Tibial nerve (tissue), 4 donors: ENCODE measurements around the gene MICAL2. TPM values are rescaled to one million over a fixed set of nuclear protein-coding genes. Genes with fewer than 3 reads are reported as not detected.
A peak's percentile ranks its signal among the peaks of the same experiment; 100 is the strongest.

Experiments
- DNase-seq, 2 donors: peaks; one replicate each; pipeline ENCODE4 v3.0.0-alpha.2; 2019; ENCODE audit warnings: low spot score in 2 of 2
- H3K27ac ChIP-seq, 4 donors: fragments of 200-600 bp; sonication (generic) in 3 of 4; one replicate each; pipeline ENCODE4 v1.5.1; 2017 to 2019; ENCODE audit warnings: mild to moderate bottlenecking in 1 of 4
- H3K27me3 ChIP-seq, 2 donors: fragments of 200-600 bp; sonication (generic) in 1 of 2; one replicate each; pipeline versions ENCODE4 v1.5.1 to v1.6.0; 2017 to 2019
- H3K36me3 ChIP-seq, 3 donors: fragments of 200-600 bp; sonication (generic); one replicate each; pipeline ENCODE4 v1.5.1; 2018 to 2019
- H3K4me1 ChIP-seq, 4 donors: fragments of 200-600 bp; sonication (generic) in 3 of 4; one replicate each; pipeline ENCODE4 v1.5.1; 2017 to 2019
- H3K4me3 ChIP-seq, 4 donors: fragments of 200-600 bp; sonication (generic) in 3 of 4; one replicate each; pipeline ENCODE4 v1.5.1; 2017 to 2019; ENCODE audit warnings: mild to moderate bottlenecking in 1 of 4, moderate library complexity in 1 of 4
- H3K9me3 ChIP-seq, 4 donors: fragments of 200-600 bp; sonication (generic) in 3 of 4; one replicate each; pipeline ENCODE4 v1.5.1; 2017 to 2019
- EP300 ChIP-seq, 2 donors: sonication (generic); formaldehyde crosslinking; IDR thresholded peaks; one replicate each; pipeline ENCODE4 v1.6.1; 2017; ENCODE audit warnings: antibody characterized with exemption in 2 of 2, mild to moderate bottlenecking in 1 of 2
- POLR2A ChIP-seq, 2 donors: fragments of 450-650 bp; IDR thresholded peaks; one replicate each; pipeline ENCODE4 v1.6.1; 2017; ENCODE audit warnings: antibody characterized with exemption in 2 of 2, mild to moderate bottlenecking in 2 of 2, moderate library complexity in 2 of 2
- WGBS, 2 donors: methylation state at CpG; one replicate each; pipeline ENCODE4 v1.1.5; 2018; 5-methylcytosine and 5-hydroxymethylcytosine counted together
- total RNA-seq, 4 donors: library from RNA; depleted of rRNA; stranded (reverse); fragments of >200 nt; gene quantifications; one replicate each; pipeline ENCODE4 v1.1.0, GENCODE V29; 2016
- TF ChIP-seq, protein P1 (sequence below), 5 experiments: fragments of 200-600 bp in 3 of 5; fragments of 450-650 bp in 2 of 5; sonication (generic) in 3 of 5; IDR thresholded peaks; one replicate each; pipeline ENCODE4 v1.5.1; 2016 to 2019; ENCODE audit warnings: antibody characterized with exemption in 5 of 5, mild to moderate bottlenecking in 3 of 5, moderate library complexity in 2 of 5

MICAL2 gene
- total RNA-seq, 4 donors from 2014 or later = 87.0 to 136 (median 101) TPM

DNA sequence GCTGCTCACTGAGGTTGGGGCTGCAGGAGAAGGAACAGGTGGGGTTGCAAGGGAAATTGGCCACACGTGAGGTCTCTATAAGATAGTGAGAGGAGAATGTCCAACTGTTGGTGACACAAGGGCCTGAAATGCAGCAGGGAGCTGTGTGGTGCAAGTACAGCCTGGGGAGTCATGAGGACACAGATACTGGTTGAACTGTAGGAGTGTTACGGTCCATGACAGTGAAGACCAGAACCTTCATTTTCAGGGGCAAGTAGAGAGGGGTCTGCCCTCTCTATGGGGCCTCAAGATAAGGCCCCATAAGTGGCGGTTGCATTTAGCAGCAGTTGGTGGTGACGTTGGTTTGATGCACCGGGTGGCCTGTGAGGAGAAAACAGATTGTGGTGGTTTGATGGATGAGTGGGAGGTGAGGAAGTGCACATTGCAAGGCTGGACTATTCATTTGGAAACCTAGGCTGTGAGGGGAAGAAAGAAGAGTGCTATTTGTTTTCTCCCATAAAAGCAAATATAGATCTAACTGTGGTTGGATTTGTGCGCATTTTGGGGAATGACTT, 39.4 kb downstream of the MICAL2 start:
- 88 to 89% methylated on average over 6 of the region's 6 CpGs for WGBS, 2 donors
- Histone ChIP-seq H3K36me3 (peaks cover 0 to 10% (median 0%) of the 10 kb centered on the region in 3 donors), H3K27me3 (no peaks in the 10 kb centered on the region), H3K9me3 (no peaks in the 10 kb centered on the region), H3K4me3 (no peak overlapping the region), H3K27ac (no peak overlapping the region), H3K4me1 (peaks cover 0 to 14% (median 4%) of the 10 kb centered on the region in 4 donors)
- TF ChIP-seq POLR2A (IDR thresholded peaks at IDR 0.05) (no peak), EP300 (IDR thresholded peaks at IDR 0.05) (no peak)
- TF ChIP-seq, protein P1, sequence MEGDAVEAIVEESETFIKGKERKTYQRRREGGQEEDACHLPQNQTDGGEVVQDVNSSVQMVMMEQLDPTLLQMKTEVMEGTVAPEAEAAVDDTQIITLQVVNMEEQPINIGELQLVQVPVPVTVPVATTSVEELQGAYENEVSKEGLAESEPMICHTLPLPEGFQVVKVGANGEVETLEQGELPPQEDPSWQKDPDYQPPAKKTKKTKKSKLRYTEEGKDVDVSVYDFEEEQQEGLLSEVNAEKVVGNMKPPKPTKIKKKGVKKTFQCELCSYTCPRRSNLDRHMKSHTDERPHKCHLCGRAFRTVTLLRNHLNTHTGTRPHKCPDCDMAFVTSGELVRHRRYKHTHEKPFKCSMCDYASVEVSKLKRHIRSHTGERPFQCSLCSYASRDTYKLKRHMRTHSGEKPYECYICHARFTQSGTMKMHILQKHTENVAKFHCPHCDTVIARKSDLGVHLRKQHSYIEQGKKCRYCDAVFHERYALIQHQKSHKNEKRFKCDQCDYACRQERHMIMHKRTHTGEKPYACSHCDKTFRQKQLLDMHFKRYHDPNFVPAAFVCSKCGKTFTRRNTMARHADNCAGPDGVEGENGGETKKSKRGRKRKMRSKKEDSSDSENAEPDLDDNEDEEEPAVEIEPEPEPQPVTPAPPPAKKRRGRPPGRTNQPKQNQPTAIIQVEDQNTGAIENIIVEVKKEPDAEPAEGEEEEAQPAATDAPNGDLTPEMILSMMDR (IDR thresholded peaks at IDR 0.05) = no peak
- no peak for DNase-seq

DNA sequence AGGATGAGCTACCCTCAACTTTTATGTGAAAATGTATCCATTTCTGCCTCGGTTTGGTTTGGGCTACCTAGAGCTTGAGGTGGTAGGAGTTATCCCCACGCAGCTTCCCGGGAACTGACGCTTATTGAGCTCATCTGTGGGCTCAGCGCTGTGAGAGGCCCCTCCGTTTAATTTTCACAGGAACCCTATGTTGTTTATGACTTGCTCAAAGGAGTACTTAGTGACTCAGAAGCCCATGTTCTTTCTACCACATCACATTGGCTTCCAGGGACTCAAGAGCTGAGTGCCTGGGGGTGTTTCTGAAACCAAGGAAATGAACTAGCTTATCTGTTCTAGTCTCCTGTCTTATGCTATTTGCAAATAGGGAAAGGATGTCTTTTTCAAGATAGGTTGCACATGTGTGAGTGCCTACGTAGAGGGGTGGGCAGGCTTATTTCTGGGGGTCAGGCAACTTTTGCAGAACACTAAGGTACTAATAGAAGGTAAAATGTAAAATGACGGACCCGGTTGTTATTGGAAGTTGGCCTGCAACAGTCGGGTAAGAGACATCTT, 40.5 kb downstream of the MICAL2 start:
- H3K4me3 ChIP-seq = no peak overlapping the region
- no peak overlapping the region for H3K27ac ChIP-seq
- peaks cover 0 to 10% (median 0%) of the 10 kb centered on the region in 3 donors for H3K36me3 ChIP-seq
- H3K9me3 ChIP-seq = no peaks in the 10 kb centered on the region
- H3K4me1 ChIP-seq = peaks cover 0 to 14% (median 2%) of the 10 kb centered on the region in 4 donors
- no peak for TF ChIP-seq EP300 (IDR thresholded peaks at IDR 0.05)
- TF ChIP-seq, protein P1 (IDR thresholded peaks at IDR 0.05) = no peak
- no peak for TF ChIP-seq POLR2A (IDR thresholded peaks at IDR 0.05)
- H3K27me3 ChIP-seq = no peaks in the 10 kb centered on the region
- no peak for DNase-seq
- WGBS, 2 donors = 76 to 83% methylated on average over 10 of the region's 10 CpGs

DNA sequence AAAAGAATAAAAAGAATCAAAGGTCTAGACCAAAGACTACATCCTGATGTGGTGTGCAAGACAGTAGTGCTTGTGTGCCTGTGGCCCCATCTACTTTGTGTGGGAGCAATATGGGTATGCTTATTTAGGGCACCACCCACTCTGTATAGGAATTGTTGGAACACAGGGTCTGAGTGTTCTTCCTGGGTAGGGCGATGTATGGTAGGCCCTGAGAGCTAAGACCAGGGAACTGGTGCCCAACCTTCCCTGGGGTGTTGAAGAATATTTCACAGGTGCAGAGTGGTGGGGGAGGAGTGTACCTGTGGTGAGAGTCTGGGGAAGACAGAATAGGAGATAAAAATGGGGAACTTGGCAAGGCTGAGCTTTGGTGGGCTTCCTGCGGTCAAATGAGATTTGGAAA, 41.9 kb downstream of the MICAL2 start:
- WGBS, 2 donors = 88 to 93% methylated on average over 2 of the region's 2 CpGs
- Histone ChIP-seq H3K27ac (no peak overlapping the region), H3K9me3 (no peaks in the 10 kb centered on the region), H3K4me3 (no peak overlapping the region), H3K36me3 (peaks cover 0 to 10% (median 0%) of the 10 kb centered on the region in 3 donors), H3K27me3 (no peaks in the 10 kb centered on the region), H3K4me1 (peaks cover 0 to 28% (median 10%) of the 10 kb centered on the region in 4 donors)
- no peak for DNase-seq
- TF ChIP-seq, protein P1 (IDR thresholded peaks at IDR 0.05) = no peak
- no peak for TF ChIP-seq POLR2A (IDR thresholded peaks at IDR 0.05)
- TF ChIP-seq EP300 (IDR thresholded peaks at IDR 0.05) = no peak

DNA sequence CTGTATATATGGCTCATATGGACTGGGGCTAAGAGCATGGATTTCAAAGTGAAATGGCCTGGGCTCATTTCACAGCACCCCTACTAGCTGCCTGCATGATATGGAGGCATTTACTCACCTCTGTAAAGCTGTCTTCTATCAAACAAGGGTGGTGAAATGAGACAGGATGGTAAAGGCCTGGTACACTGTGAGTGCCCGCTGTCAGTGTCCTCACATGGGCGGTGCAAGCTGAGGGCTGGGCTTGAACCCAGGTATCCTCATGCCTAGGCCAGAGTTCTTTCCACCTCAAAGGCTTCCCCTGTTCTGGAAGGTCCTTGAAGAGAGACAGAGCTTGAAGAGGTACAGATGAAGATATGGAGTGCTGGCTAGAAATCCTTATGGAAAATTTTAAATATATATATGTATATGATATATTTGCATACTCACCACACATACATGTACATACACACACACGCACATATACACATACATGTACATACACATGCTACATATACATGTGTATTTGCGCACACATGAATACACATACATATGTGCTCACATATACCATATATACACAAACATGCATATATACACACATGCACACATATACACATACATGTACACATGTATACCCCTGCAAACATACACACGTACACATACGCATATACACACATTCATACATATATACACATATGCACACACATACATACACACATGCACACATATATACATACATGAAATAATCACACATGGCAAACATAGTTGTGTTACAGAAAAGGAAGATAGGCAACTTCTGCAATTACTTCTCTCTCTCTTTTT, 44.7 kb downstream of the MICAL2 start:
- peaks cover 0 to 10% (median 0%) of the 10 kb centered on the region in 3 donors for H3K36me3 ChIP-seq
- H3K4me3 ChIP-seq = no peak overlapping the region
- TF ChIP-seq POLR2A (IDR thresholded peaks at IDR 0.05) = no peak
- no peak for TF ChIP-seq EP300 (IDR thresholded peaks at IDR 0.05)
- peaks cover 0 to 47% (median 23%) of the 10 kb centered on the region in 4 donors for H3K4me1 ChIP-seq
- H3K27ac ChIP-seq = no peak overlapping the region
- H3K9me3 ChIP-seq = no peaks in the 10 kb centered on the region
- no peaks in the 10 kb centered on the region for H3K27me3 ChIP-seq
- DNase-seq = no peak
- 95 to 99% methylated on average over 6 of the region's 6 CpGs for WGBS, 2 donors

DNA sequence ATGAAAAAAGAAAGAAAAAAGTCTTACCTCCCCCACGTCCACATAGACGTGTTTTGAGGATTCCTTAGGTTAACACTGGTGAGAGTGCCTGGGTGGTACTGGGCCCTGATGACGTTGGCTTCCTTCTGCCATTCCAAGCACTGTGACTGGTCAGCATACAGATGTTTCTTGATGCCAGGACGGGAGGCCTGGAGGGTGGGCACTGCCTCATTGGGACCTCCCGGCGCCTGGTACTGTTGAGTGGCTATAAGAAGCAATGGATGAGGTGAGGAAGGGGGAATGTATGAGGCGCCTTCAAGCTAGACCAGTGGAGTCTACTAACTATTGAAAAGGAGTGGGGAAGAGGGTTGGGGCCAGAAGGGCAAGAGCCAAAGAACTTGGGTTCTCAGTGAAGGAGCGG, 45.3 kb downstream of the MICAL2 start:
- H3K27ac ChIP-seq = peak overlapping the region in 1 of 4 donors; percentile 84
- TF ChIP-seq EP300 (IDR thresholded peaks at IDR 0.05) (no peak), POLR2A (IDR thresholded peaks at IDR 0.05) (no peak)

More for the DNA sequence above, 45.3 kb downstream of the MICAL2 start:
- Histone ChIP-seq H3K36me3 (peaks cover 0 to 10% (median 0%) of the 10 kb centered on the region in 3 donors), H3K4me3 (no peak overlapping the region), H3K9me3 (no peaks in the 10 kb centered on the region), H3K4me1 (peaks cover 0 to 51% (median 28%) of the 10 kb centered on the region in 4 donors), H3K27me3 (no peaks in the 10 kb centered on the region)
- no peak for DNase-seq
- 95 to 97% methylated on average over 8 of the region's 8 CpGs for WGBS, 2 donors
